Activated CD4-positive, alpha-beta T cell treated with anti-CD3 and anti-CD28 coated beads, Interleukin-2, amount 50 U/mL, for 48 hours (primary cell): ENCODE results near the gene SULT1A3.
A peak's percentile ranks its signal among the peaks of the same experiment; 100 is the strongest.
"Not testable (repeated sequence)": the region's sequence is repeated elsewhere in the genome, so short reads cannot be mapped to it uniquely, and the experiment has no call there.

Experiments used
- DNase-seq, 2 experiments: peaks; one replicate each; pipeline ENCODE4 v3.0.0-alpha.2; 2020

Gene SULT1A3

DNA sequence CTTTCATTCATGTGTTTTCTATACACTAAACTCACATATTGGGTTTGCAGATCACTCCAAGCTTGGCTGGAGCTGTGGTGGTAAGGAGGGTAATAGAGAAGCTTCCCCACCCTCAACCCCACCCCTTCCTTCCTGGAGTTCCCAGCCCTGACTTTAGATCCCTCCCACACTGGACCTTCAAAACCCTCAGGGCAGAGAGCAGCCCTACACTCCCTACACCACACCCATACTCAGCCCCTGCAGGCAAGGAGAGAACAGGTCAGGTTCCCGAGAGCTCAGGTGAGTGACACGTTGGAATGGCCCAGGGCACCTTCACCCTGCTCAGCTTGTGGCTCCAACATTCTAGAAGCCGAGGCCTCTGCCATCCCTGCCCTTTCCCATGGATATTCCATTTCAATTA lies at the start of gene SULT1A3:
SULT1A3 (plus strand) TSS at position 207 of the 400 bp plus-strand sequence. CDS start 1,474 bp downstream, outside the sequence.
- not testable (repeated sequence) for DNase-seq

DNA sequence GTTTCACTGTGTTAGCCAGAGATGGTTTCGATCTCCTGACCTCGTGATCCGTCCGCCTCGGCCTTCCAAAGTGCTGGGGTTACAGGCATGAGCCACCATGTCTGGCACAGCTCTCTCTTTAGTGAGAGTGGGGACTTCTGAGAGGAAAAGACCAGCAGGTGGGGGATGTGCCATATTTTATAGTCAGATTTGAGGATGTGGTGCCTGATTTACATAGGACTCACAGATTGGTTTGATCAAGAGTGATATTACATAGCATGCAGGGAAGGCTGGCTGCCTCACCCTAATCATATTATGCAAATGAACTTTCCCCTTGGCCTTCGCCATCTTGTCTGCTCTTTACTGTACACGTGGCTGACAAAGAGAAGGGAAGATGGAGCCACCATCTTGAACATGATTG lies 48.0 kb upstream of the SULT1A3 start:
- no peak for DNase-seq

DNA sequence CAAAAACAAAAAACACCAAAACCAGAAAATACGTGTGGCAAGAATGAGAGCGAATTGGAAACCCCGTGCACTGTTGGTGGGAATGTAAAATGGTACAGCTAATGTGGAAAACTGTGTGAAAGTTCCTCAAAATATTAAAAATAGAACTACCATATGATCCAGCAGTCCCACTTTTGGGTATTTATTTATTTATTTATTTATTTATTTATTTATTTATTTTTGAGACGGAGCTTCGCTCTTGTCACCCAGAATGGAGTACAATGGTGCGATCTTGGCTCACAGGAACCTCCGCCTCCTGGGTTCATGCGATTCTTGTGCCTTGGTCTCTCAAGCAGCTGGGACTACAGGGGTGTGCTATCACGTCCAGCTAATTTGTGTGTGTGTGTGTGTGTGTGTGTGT lies 46.5 kb upstream of the SULT1A3 start:
- no peak for DNase-seq

DNA sequence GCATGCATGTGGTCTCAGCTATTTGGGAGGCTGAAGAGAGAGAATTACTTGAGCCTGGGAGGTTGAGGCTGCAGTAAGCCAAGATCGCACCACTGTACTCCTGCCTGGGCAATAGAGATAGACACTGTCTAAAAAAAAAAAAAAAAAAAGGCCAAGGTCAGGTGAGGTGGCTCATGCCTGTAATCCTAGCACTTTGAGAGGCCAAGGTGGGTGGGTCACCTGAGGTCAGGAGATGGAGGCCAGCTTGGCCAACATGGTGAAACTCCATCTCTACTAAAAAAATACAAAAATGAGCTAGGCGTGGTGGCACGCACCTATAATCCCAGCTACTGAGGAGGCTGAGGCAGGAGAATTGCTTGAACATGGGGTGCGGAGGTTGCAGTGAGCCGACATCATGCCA lies 43.9 kb upstream of the SULT1A3 start:
- no peak for DNase-seq

DNA sequence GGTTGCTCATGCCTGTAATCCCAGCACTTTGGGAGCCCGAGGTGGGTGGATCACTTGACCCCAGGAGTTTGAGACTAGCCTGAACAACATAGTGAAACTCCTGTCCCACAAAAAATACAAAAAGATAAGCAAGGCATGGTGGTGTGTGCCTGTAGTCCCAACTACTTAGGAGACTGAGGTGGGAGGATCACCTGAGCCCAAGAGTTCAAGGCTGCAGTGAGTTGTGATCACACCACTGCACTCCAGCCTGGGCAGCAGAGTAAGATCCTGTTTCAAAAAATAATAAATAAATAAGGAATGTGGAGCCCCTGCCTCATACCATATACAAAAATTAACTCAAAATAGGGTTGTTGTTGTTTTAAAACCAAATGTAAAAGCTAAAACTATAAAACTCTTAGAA lies 41.8 kb upstream of the SULT1A3 start:
- no peak for DNase-seq

DNA sequence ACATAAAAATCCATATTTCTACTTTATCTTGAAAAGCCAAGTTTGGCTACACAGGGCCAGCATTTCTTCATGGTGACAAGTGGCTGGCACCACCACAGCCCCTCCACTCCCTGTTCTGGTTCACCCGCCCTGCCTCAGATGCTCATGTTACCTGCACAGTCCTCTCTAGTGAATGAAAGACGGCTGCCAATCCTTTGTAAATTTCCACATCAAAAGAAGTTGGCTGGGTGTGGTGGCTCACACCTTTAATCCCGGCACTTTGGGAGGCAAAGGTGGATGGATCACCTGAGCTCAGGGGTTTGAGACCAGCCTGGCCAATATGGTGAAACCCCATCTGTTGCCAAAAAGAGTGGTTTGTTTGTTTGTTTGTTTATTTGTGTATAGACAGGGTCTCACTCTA lies 35.5 kb upstream of the SULT1A3 start:
- no peak for DNase-seq

DNA sequence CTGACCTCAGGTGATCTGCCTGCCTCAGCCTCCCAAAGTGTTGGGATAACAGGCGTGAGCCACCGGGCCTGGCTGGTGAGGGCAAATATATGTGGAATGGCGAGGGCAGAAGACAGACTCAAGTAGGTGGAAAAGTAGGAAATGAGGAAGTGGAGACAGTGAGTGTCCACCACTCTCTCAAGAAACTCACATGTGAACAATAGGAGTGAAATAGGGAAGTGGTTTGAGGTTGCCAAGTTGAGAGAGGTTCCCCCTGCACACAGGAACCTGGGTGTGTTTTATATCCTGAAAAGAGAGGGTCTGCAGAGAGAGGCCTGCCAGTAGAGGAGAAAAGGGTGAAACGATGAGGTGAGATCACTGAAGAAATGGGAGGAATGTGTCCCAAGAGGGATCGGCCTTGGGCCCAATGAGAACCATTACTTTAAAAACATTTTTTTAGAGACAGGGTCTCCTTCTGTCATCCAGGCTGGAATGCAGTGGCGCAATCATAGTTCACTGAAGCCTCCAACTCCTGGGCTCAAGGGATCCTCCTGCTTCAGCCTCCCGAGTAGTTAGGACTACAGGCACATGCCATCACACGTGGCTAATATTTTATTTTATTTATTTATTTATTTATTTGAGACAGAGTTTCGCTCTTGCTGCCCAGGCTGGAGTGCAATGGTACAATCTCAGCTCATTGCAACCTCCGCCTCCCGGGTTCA lies 32.7 kb upstream of the SULT1A3 start:
- DNase-seq: no peak

DNA sequence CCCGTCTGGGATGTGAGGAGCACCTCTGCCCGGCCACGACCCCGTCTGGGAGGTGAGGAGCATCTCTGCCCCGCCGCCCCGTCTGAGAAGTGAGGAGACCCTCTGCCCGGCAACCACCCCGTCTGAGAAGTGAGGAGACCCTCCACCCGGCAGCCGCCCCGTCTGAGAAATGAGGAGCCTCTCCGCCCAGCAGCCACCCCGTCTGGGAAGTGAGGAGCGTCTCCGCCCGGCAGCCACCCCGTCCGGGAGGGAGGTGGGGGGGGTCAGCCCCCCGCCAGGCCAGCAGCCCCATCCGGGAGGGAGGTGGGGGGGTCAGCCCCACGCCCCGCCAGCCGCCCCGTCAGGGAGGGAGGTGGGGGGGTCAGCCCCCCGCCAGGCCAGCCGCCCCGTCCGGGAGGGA lies 30.3 kb upstream of the SULT1A3 start:
- DNase-seq: not testable (repeated sequence)

DNA sequence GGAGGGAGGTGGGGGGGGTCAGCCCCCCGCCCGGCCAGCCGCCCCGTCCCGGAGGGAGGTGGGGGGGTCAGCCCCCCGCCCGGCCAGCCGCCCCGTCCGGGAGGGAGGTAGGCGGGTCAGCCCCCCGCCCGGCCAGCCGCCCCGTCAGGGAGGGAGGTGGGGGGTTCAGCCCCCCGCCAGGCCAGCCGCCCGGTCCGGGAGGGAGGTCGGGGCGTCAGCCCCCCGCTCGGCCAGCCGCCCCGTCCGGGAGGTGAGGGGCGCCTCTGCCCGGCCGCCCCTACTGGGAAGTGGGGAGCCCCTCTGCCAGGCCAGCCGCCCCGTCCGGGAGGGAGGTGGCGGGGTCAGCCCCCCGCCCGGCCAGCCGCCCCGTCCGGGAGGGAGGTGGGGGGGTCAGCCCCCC lies 29.6 kb upstream of the SULT1A3 start:
- not testable (repeated sequence) for DNase-seq

DNA sequence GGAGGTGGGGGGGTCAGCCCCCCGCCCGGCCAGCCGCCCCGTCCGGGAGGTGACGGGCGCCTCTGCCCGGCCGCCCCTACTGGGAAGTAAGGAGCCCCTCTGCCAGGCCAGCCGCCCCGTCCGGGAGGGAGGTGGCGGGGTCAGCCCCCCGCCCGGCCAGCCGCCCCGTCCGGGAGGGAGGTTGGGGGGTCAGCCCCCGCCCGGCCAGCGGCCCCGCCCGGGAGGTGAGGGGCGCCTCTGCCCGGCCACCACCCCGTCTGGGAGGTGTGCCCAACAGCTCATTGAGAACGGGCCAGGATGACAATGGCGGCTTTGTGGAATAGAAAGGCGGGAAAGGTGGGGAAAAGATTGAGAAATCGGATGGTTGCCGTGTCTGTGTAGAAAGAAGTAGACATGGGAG lies 28.9 kb upstream of the SULT1A3 start:
- DNase-seq: not testable (repeated sequence)

DNA sequence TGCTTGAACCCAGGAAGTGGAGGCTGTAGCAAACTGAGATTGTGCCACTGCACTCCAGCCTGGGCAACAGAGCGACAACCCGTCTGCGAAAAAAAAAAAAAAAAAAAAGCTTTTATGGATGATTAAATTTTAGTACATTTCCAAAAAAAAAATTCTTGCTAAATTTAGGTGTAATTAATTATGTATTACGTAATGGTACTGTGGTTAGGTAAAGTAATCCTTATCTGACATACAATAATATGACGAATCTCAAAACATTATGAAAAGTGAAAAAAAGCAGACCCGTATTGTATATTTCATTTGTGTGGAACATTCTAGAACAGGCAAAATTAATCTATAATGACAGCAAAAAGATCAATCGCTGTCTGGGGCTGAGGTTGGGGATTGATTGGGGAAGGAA lies 26.0 kb upstream of the SULT1A3 start:
- DNase-seq: no peak

DNA sequence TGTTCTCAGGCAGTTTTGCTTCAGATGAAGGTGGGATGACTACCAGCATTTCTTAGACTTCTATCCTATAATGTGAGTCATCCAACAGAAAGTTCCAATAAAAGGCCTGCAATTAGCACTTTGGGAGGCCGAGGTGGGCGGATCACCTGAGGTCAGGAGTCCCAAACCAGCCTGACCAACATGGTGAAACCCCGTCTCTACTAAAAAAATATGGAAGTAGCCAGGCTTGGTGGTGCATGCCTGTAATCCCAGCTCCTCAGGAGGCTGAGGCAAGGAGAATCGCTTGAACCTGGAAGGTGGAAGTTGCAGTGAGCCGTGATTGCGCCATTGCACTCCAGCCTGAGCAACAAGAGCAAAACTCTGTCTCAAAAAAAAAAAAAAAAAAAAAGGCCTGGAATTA lies 22.2 kb upstream of the SULT1A3 start:
- not testable (repeated sequence) for DNase-seq

DNA sequence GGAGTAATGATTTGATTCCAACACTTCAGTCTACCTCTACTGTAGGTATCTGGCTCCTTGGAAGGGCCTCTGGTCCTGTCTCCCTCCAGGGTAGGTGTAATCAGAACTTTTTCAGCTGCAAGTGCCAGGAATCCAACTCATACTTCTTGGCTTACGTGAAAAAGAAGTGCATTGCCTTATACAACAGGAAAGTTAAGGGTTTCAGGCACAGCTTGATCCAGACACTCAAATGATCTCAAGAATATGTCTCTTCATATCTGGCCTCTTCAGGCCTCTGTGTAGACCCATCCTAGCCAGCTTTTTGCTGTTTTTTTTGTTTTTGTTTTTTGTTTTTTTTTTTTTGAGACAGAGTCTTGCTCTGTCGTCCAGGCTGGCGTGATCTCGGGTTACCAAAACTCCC lies 19.9 kb upstream of the SULT1A3 start:
- DNase-seq: no peak

DNA sequence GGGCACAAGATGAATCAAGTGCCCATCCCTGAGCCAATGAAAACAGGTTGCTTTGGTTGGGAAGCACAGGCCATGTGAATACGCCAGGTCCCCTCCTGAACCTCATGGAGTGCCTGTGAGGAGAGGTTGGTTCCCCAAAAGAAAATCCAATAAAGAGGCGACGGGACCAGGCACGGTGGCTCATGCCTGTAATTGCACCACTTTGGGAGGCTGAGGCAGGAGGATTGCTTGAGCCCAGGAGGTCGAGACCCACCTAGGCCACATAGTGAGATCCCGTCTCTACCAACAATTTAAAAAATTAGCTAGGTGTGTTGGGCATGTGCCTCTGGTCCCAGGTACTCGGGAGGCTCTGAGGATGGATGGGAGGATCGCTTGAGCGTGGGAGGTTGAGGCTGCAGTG lies 19.1 kb upstream of the SULT1A3 start:
- no peak for DNase-seq

DNA sequence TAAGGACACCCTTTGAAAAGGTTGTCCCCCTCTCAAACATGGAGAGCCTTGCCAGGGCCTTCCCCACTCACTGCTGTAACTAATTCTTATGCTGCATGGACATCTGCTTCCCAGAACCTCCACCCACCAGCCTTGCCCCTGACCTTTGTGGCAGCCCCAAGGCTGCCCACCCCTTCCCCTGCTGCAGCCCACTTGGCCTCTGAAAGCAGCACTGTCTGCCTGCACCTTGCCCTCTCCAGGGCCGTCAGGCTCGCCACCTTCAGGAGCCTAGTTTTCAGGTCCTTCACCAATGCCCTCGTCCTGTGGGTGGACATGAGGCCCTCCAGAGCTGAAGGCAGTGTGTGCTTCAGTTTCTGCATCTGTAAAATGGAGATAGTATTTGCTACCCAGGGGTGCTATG lies 18.3 kb upstream of the SULT1A3 start:
- no peak for DNase-seq

DNA sequence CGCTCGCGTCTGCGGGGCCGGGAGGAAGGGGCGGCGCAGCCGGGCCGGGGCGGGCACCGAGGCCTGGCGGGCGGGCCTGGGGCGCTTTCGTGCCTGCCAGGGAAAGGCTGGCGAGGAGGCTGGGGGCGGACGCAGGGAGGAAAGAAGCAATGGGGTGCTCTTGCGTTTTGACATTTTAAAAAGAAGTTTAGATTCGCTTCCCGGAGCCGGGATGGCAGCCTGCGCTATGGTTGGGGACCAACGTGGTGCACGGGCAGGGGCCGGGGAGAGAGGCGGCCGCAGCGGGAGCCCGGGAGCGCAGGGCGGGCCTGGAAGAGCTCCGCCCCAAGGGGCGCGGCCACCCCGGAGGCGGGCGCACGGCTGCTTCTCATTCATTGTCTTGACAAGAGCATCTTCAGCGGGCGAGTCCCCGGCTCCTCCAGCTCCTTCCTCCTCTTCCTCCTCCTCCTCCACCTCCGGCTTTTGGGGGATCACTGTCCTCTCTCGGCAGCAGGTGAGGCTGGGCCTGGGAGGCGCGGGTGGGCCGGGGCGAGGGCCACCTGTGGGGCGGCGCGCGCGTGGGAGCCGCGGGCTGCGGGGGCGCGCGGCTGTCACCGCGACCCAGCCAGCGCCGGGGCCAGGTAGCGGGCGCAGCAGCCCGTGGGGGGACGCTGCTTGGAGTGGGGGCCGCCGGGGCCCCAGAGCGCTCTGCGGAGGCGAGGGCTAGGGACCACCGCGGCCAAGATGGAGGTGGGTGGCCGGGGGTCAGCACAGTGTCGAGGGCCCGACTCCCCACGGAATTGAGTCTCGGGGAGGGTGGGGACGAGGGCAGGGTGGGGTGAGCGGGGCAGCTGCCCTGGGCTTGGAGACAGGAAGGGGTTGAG lies 15.6 kb upstream of the SULT1A3 start, which contains the start of gene CORO1A:
CORO1A (plus strand) TSS at position 370 of the 863 bp plus-strand sequence. CDS start 1,608 bp downstream, outside the sequence.
- peak; percentile 87 to 92 for DNase-seq

DNA sequence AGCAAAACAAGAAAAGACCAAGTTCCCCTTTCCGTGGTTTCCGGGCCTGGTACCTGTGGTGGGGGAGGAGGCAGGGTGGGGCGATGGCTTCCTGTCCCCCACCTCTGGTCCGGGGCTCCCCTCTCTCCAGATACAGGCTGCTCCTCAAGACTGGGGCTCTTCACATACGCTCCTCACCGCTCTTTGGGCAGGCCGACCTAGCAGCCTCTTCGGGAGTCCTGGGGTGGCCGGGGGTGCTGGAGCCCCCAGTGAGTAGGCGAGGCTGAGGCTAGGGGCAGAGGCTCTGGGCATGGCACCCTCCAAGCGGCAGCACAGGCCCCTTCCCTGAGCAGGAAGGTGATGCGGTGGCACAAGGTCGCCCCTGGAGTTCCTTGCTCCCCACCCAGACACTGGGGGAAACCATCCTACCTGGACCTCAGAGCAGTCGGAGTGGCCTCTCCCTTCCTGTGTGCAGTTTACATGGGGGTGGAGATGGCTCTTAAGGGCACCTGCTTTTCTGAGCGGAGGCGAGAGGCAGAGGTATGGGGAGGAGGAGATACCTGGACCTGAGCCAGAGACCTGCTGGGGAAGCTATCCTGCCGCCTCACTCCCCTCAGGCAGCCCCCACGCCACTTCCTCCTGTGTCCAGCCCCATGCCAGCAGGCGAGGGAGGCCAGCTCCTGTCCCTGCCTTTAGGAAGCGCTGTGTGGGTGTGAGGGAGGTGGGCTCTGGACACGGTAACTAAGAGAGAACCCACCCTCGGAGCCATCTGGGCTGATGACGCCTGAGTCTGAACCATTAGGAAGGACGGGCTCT lies 14.8 kb upstream of the SULT1A3 start:
- DNase-seq: peak; percentile 70 to 75

DNA sequence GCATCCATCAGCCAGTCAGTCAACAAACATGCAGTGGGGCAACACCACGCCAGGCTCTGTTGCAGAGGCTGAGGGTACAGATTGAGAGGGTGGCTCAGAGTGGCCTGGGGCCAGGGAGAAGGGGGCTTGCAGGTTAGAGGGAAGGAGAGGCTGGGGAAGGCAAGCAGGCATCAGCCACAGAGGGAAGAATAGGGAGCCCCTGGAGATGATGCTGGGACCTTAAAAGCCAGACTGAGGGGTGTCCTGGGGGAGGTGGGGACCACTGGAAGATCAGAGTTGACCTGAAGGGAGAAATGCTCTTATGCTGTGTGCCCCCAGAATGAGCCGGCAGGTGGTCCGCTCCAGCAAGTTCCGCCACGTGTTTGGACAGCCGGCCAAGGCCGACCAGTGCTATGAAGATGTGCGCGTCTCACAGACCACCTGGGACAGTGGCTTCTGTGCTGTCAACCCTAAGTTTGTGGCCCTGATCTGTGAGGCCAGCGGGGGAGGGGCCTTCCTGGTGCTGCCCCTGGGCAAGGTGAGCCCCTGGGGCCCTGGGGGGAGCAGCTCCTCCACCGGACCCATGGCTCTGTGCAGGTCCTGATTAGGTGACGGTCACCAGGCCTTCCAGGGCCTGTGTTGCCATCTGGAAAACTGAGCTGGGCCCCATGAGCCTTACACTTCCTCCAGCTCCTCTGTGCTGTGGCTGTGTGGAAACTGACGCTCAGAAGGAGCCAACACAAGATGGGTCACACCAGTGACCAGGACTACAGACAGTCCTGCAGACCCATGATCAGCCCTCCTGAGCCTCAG lies 14.0 kb upstream of the SULT1A3 start:
- DNase-seq: peak; percentile 52 to 56

DNA sequence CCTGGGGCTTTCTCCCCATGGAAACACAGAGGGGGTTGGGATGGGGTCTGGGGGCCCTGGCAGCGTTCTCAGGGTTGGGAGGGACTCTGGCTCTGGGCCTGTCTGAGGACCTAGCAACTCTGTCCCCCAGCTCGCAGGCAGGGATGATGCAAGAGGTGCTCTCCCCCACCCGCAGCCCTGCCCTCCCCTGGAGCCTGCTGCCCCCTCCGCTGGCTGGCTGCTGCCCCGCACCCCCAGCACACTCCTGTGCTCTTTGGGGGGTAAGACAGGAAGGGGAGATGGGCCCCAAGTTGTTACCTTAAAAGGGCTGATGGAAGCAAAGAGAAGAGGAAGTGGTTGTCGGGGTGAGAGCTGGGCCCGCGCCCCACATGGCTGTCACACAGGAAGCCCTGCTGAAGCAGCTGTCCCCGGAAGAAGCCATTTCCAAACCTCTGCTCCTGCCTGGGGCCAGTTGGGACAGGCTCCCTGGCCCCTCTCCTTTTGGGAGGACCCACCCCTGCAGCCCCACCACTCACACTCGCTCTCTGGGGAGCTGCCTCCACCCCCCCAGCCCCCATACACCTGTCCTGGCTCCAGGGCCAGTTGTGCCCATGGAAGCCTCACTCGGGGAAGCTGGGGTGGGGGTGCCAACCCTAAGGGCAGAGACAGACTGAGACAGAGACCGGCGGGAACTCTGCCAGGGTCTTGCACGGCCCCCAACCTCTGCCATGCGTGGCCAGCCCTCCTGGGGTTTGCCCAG lies 13.2 kb upstream of the SULT1A3 start:
- peak; percentile 77 to 85 for DNase-seq

DNA sequence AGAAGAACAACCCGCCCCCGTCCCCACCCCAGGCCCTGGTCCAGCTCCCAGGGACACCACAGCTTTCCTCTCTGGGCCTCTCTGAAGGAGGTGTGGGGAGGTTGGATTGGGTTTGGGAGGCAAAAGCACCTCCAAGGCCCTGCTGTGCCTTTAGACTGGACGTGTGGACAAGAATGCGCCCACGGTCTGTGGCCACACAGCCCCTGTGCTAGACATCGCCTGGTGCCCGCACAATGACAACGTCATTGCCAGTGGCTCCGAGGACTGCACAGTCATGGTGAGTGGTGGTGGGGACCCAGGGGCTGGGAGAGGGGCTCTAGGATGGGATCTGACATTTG lies 12.6 kb upstream of the SULT1A3 start:
- no peak for DNase-seq

DNA sequence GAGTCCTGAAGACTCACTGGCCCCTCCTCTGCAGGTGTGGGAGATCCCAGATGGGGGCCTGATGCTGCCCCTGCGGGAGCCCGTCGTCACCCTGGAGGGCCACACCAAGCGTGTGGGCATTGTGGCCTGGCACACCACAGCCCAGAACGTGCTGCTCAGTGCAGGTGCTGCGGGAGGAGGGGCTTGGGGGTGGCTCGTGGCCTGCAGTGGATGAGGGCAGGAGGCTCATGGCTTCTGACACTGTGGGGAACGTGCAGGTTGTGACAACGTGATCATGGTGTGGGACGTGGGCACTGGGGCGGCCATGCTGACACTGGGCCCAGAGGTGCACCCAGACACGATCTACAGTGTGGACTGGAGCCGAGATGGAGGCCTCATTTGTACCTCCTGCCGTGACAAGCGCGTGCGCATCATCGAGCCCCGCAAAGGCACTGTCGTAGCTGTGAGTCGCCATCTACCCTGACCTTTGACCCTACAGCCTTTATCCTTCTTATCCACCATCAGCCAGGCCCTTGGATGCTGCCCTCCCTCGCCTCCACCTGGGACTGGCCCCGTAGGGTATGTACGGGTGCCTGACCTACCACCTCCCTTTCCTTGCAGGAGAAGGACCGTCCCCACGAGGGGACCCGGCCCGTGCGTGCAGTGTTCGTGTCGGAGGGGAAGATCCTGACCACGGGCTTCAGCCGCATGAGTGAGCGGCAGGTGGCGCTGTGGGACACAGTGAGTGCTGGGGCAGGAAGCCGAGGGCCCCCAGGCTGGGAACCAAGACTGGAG lies 12.1 kb upstream of the SULT1A3 start:
- DNase-seq: peak; percentile 95
